ENCODE results near the gene TMPRSS13.

GRCh38 chr11:117900720-117901440, 28.3 kb downstream of the TMPRSS13 start:
- TF ChIP-seq CTCF (IDR thresholded peaks at IDR 0.05): no peak
- TF ChIP-seq ZFX (IDR thresholded peaks at IDR 0.05; ENCODE audit: borderline replicate concordance): no peak

All from 22Rv1 (cell line).